IPS-20b (cell line): ENCODE results near the gene GPR31.
"Not testable (repeated sequence)": the region's sequence is repeated elsewhere in the genome, so short reads cannot be mapped to it uniquely, and the experiment has no call there.

Experiments
- H3K27ac ChIP-seq: one replicate; pipeline ENCODE4 v1.5.1; 2013; ENCODE audit warnings: low read length
- H3K27me3 ChIP-seq: 2 replicates; pipeline ENCODE4 v1.6.1; 2013; ENCODE audit warnings: mild to moderate bottlenecking, low read length, inconsistent platforms; ENCODE audit not compliant: insufficient read depth
- H3K36me3 ChIP-seq: 2 replicates; pipeline ENCODE4 v1.6.1; 2013; ENCODE audit warnings: low read depth, mild to moderate bottlenecking, inconsistent platforms, low read length, moderate library complexity; ENCODE audit not compliant: insufficient read depth
- H3K4me1 ChIP-seq: 2 replicates; pipeline ENCODE4 v1.6.1; 2013; ENCODE audit warnings: mild to moderate bottlenecking, control low read depth, inconsistent platforms, low read length, moderate library complexity; ENCODE audit not compliant: insufficient read depth
- H3K4me3 ChIP-seq: 2 replicates; pipeline ENCODE4 v1.5.1; 2013; ENCODE audit warnings: mild to moderate bottlenecking, low read length, inconsistent platforms
- H3K9ac ChIP-seq: 2 replicates; pipeline ENCODE4 v1.6.1; 2013; ENCODE audit warnings: low read depth, mild to moderate bottlenecking, inconsistent platforms, low read length, moderate library complexity
- H3K9me3 ChIP-seq: 2 replicates; pipeline ENCODE4 v1.6.1; 2013; ENCODE audit warnings: mild to moderate bottlenecking, low read depth, low read length, inconsistent platforms; ENCODE audit not compliant: insufficient read depth

Gene GPR31

GRCh38 chr6:167157863-167158262 is at the start of gene GPR31:
TSS of gene GPR31 (minus strand) at chr6:167157980. CDS start at chr6:167157831, 149 bp downstream.
- Histone ChIP-seq H3K27ac (no peak within 1 kb of the TSS), H3K4me3 (no peak within 1 kb of the TSS), H3K9me3 (no peaks in the 10 kb centered on the region), H3K4me1 (peaks cover 9% of the 10 kb centered on the region), H3K27me3 (no peaks in the 10 kb centered on the region), H3K9ac (no peak within 1 kb of the TSS), H3K36me3 (no peaks in the 10 kb centered on the region)

GRCh38 chr6:167207527-167207926 is 49.7 kb upstream of the GPR31 start:
- H3K4me1 ChIP-seq, result no peaks in the 10 kb centered on the region
- H3K27me3 ChIP-seq, result no peaks in the 10 kb centered on the region
- no peaks in the 10 kb centered on the region for H3K36me3 ChIP-seq
- no peak overlapping the region for H3K9ac ChIP-seq
- no peak overlapping the region for H3K4me3 ChIP-seq
- H3K27ac ChIP-seq, result no peak overlapping the region
- H3K9me3 ChIP-seq, result no peaks in the 10 kb centered on the region

GRCh38 chr6:167205316-167205715 is 47.5 kb upstream of the GPR31 start:
- H3K4me3 ChIP-seq, H3K36me3 ChIP-seq, H3K4me1 ChIP-seq, H3K9ac ChIP-seq, H3K9me3 ChIP-seq, H3K27ac ChIP-seq, H3K27me3 ChIP-seq: not testable (repeated sequence)

- H3K4me3 ChIP-seq, H3K36me3 ChIP-seq, H3K4me1 ChIP-seq, H3K27ac ChIP-seq, H3K27me3 ChIP-seq, H3K9ac ChIP-seq, H3K9me3 ChIP-seq: not testable (repeated sequence)
These were observed 46.2 kb upstream of the GPR31 start for GRCh38 chr6:167204059-167204348.

GRCh38 chr6:167203261-167204058 is 45.7 kb upstream of the GPR31 start:
- H3K4me1 ChIP-seq, H3K27ac ChIP-seq, H3K27me3 ChIP-seq, H3K9me3 ChIP-seq, H3K36me3 ChIP-seq, H3K4me3 ChIP-seq, H3K9ac ChIP-seq: not testable (repeated sequence)

- H3K4me3 ChIP-seq, H3K4me1 ChIP-seq, H3K27me3 ChIP-seq, H3K9ac ChIP-seq, H3K27ac ChIP-seq, H3K9me3 ChIP-seq, H3K36me3 ChIP-seq: not testable (repeated sequence)
These were observed 44.8 kb upstream of the GPR31 start for GRCh38 chr6:167202613-167203012.

GRCh38 chr6:167200806-167201205 is 43.0 kb upstream of the GPR31 start:
- Histone ChIP-seq H3K9ac (no peak overlapping the region), H3K27ac (no peak overlapping the region), H3K36me3 (no peaks in the 10 kb centered on the region), H3K4me1 (no peaks in the 10 kb centered on the region), H3K9me3 (no peaks in the 10 kb centered on the region), H3K4me3 (no peak overlapping the region), H3K27me3 (no peaks in the 10 kb centered on the region; the same call in 1 of the 2 replicates)

- not testable (repeated sequence) for H3K27ac ChIP-seq, H3K36me3 ChIP-seq, H3K9me3 ChIP-seq, H3K4me3 ChIP-seq, H3K9ac ChIP-seq, H3K4me1 ChIP-seq, H3K27me3 ChIP-seq
These were observed 38.3 kb upstream of the GPR31 start for GRCh38 chr6:167195941-167196610.

GRCh38 chr6:167193515-167194125 is 35.8 kb upstream of the GPR31 start:
- not testable (repeated sequence) for H3K27ac ChIP-seq, H3K9ac ChIP-seq, H3K9me3 ChIP-seq, H3K4me1 ChIP-seq, H3K36me3 ChIP-seq, H3K27me3 ChIP-seq, H3K4me3 ChIP-seq

GRCh38 chr6:167191043-167191583 is 33.3 kb upstream of the GPR31 start:
- H3K36me3 ChIP-seq, H3K27me3 ChIP-seq, H3K4me1 ChIP-seq, H3K9ac ChIP-seq, H3K27ac ChIP-seq, H3K9me3 ChIP-seq, H3K4me3 ChIP-seq: not testable (repeated sequence)

GRCh38 chr6:167187275-167187674 is 29.5 kb upstream of the GPR31 start:
- not testable (repeated sequence) for H3K27me3 ChIP-seq, H3K36me3 ChIP-seq, H3K4me3 ChIP-seq, H3K4me1 ChIP-seq, H3K9me3 ChIP-seq, H3K9ac ChIP-seq, H3K27ac ChIP-seq

- not testable (repeated sequence) for H3K27ac ChIP-seq, H3K36me3 ChIP-seq, H3K27me3 ChIP-seq, H3K9me3 ChIP-seq, H3K4me1 ChIP-seq, H3K9ac ChIP-seq, H3K4me3 ChIP-seq
These were observed 27.3 kb upstream of the GPR31 start for GRCh38 chr6:167185101-167185500.
